Activated T-helper 17 cell treated with anti-CD3 and anti-CD28 coated beads, Interleukin-2, amount 50 U/mL, for 72 hours (primary cell): ENCODE measurements around the gene GNA12. TPM values are rescaled to one million over a fixed set of nuclear protein-coding genes. Genes with fewer than 3 reads are reported as not detected.
A peak's percentile ranks its signal among the peaks of the same experiment; 100 is the strongest.
"Not testable (repeated sequence)": the region's sequence is repeated elsewhere in the genome, so short reads cannot be mapped to it uniquely, and the experiment has no call there.

Experiments used
- ATAC-seq: fragments of 150-1000 bp; cut with Tn5 transposase; replicated peaks from 2 replicates; pipeline ENCODE4 v1.10.0; 2021; ENCODE audit warnings: mild to moderate bottlenecking, moderate library complexity
- H3K27ac Mint-ChIP-seq: one replicate; pipeline ENCODE4 v1.8.0; 2022; ENCODE audit warnings: mixed read lengths
- H3K27me3 Mint-ChIP-seq: one replicate; pipeline ENCODE4 v1.8.0; 2022; ENCODE audit warnings: mixed read lengths
- H3K36me3 Mint-ChIP-seq: one replicate; pipeline ENCODE4 v1.8.0; 2022; ENCODE audit warnings: low read depth, mild to moderate bottlenecking, mixed read lengths
- H3K4me1 Mint-ChIP-seq: one replicate; pipeline ENCODE4 v1.8.0; 2022; ENCODE audit warnings: mixed read lengths
- H3K4me3 Mint-ChIP-seq: one replicate; pipeline ENCODE4 v1.8.0; 2022; ENCODE audit warnings: mild to moderate bottlenecking, mixed read lengths
- H3K9me3 Mint-ChIP-seq: one replicate; pipeline ENCODE4 v1.8.0; 2022; ENCODE audit warnings: mixed read lengths
- total RNA-seq, 2 donors: library from RNA; stranded (reverse); gene quantifications; one replicate each; pipeline ENCODE4 v1.2.3, GENCODE V29; 2022

GNA12 gene
- total RNA-seq, 2 donors from 2014 or later, result 15.4 to 17.4 TPM

- Mint-ChIP-seq H3K36me3 (no peaks in the 10 kb centered on the region), H3K9me3 (no peaks in the 10 kb centered on the region), H3K4me1 (peaks cover 1% of the 10 kb centered on the region), H3K4me3 (no peak overlapping the region), H3K27me3 (no peaks in the 10 kb centered on the region), H3K27ac (no peak overlapping the region)
- no peak for ATAC-seq
Measured at GRCh38 chr7:2858621-2859020, 14.5 kb upstream of the GNA12 start.

DNA sequence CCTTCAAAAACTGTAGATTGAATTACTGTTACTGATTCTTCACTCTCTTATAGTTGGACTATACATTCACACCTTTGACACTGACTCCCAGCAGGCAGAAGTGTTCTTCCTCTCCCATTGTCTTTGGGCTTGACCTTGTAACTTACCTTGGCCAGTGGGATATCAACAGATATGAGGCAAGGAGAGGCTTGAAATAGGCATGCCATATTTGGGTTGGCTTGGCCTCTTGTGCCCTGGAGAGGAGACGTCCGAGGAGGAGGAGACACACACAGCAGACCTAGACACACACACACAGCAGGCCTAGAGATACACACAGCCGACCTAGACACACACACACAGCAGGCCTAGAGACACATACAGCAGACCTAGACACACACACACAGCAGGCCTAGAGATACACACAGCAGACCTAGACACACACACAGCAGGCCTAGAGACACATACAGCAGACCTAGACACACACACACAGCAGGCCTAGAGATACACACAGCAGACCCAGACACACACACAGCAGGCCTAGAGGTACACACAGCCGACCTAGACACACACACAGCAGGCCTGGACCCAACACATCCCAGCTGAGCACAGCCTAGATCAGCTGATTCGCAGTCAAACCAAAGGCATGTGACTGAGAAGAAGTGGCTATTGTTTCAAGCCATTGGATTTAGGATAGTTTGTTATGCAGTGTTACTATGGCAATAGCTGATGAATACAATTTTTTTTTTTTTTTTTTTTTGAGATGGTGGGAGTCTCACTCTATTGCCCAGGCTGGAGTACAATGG lies 12.5 kb upstream of the GNA12 start:
- H3K4me3 Mint-ChIP-seq, result no peak overlapping the region
- H3K4me1 Mint-ChIP-seq, result no peaks in the 10 kb centered on the region
- no peaks in the 10 kb centered on the region for H3K27me3 Mint-ChIP-seq
- H3K36me3 Mint-ChIP-seq, result no peaks in the 10 kb centered on the region
- no peak overlapping the region for H3K27ac Mint-ChIP-seq
- no peak for ATAC-seq
- H3K9me3 Mint-ChIP-seq, result no peaks in the 10 kb centered on the region

DNA sequence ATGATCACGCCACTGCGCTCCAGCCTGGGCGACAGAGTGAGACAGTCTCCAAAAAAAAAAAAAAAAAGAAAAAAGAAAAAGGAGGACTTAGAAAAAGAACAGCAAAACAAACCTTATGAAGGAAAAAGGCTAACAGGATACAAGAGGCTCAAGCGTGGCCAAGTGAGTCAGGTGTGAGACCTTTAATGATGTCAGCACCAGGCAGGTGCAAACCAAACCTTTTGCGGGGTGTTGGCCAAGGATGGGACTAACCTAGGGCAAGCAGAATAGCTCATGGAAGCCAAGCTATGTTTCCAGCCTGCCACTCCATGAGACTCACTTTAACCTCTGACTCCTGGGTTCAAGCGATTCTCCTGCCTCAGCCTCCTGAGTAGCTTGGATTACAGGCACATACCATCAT lies 11.3 kb upstream of the GNA12 start:
- ATAC-seq, result no peak
- H3K9me3 Mint-ChIP-seq, result no peaks in the 10 kb centered on the region
- no peak overlapping the region for H3K4me3 Mint-ChIP-seq
- peaks cover 4% of the 10 kb centered on the region for H3K4me1 Mint-ChIP-seq
- no peaks in the 10 kb centered on the region for H3K36me3 Mint-ChIP-seq
- no peak overlapping the region for H3K27ac Mint-ChIP-seq
- no peaks in the 10 kb centered on the region for H3K27me3 Mint-ChIP-seq

DNA sequence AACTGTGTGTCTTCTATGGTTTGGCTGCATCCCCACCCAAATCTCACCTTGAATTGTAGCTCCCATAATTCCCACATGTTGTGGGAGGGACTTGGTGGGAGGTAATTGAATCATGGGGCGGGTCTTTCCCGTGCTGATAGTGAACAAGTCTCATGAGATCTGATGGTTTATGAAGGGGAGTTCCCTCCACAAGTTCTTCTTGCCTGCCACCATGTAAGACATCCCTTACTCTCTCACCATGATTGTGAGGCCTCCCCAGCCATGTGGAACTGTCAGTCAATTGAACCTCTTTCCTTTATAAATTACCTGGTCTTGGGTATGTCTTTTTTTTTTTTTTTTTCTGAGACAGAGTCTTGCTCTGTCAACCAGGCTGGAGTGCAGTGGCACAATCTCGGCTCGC lies 9.4 kb upstream of the GNA12 start:
- ATAC-seq, H3K27me3 Mint-ChIP-seq, H3K4me1 Mint-ChIP-seq, H3K27ac Mint-ChIP-seq, H3K36me3 Mint-ChIP-seq, H3K9me3 Mint-ChIP-seq, H3K4me3 Mint-ChIP-seq: not testable (repeated sequence)

DNA sequence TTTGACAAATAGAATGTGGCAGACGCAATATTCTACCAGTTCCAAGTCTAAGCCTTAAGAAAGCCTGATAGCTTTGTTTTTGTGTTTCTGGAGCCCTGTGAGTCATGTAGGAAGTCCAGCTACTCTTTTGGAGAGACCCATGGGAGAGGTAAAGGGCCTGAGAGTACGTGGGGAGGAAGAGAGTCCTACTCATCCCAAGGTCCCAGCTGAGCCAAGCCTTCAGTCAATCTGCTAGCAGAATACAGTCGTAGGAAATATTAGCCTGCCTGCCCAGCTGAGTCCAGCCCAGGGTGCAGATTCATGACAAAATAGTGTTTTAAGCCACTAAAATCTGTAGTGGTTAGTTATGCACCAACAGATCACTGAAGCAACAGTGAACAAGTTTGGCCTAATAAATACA lies 9.0 kb upstream of the GNA12 start:
- H3K4me1 Mint-ChIP-seq, result peaks cover 4% of the 10 kb centered on the region
- no peak overlapping the region for H3K27ac Mint-ChIP-seq
- H3K36me3 Mint-ChIP-seq, result no peaks in the 10 kb centered on the region
- ATAC-seq, result no peak
- no peak overlapping the region for H3K4me3 Mint-ChIP-seq
- H3K27me3 Mint-ChIP-seq, result no peaks in the 10 kb centered on the region
- no peaks in the 10 kb centered on the region for H3K9me3 Mint-ChIP-seq

DNA sequence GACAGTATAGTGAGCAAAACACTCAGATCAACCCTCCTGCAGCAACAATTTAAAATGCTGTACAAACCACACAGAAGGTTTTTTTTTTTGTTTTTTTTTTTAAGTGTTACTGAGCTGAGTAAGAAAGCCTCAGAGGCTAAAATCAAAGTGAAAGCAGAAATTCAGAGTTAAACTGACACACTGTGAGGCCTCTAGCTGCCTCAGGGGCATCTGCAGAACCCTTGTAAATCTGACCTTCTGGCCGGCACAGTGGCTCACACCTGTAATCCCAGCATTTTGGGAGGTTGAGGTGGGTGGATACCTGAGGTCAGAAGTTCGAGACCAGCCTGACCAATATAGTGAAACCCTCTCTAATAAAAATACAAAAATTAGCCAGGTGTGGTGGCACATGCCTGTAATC lies 7.4 kb upstream of the GNA12 start:
- Mint-ChIP-seq H3K9me3 (no peaks in the 10 kb centered on the region), H3K27me3 (no peaks in the 10 kb centered on the region), H3K4me3 (peak overlapping the region; percentile 32), H3K27ac (peak overlapping the region; percentile 76), H3K4me1 (peaks cover 4% of the 10 kb centered on the region), H3K36me3 (no peaks in the 10 kb centered on the region)
- peak; percentile 88 for ATAC-seq

GRCh38 chr7:2849941-2850766 lies 6.0 kb upstream of the GNA12 start:
- peak; percentile 16 for ATAC-seq
- H3K27me3 Mint-ChIP-seq, result no peaks in the 10 kb centered on the region
- H3K9me3 Mint-ChIP-seq, result no peaks in the 10 kb centered on the region
- H3K36me3 Mint-ChIP-seq, result no peaks in the 10 kb centered on the region
- H3K4me1 Mint-ChIP-seq, result peaks cover 11% of the 10 kb centered on the region
- H3K27ac Mint-ChIP-seq, result no peak overlapping the region
- no peak overlapping the region for H3K4me3 Mint-ChIP-seq

GRCh38 chr7:2845034-2845592 lies 1.0 kb upstream of the GNA12 start:
- H3K36me3 Mint-ChIP-seq, result peaks cover 8% of the 10 kb centered on the region
- no peaks in the 10 kb centered on the region for H3K9me3 Mint-ChIP-seq
- peaks cover 18% of the 10 kb centered on the region for H3K4me1 Mint-ChIP-seq
- peak overlapping the region; percentile 22 for H3K27ac Mint-ChIP-seq
- ATAC-seq, result no peak
- no peaks in the 10 kb centered on the region for H3K27me3 Mint-ChIP-seq
- H3K4me3 Mint-ChIP-seq, result peak overlapping the region; percentile 78

DNA sequence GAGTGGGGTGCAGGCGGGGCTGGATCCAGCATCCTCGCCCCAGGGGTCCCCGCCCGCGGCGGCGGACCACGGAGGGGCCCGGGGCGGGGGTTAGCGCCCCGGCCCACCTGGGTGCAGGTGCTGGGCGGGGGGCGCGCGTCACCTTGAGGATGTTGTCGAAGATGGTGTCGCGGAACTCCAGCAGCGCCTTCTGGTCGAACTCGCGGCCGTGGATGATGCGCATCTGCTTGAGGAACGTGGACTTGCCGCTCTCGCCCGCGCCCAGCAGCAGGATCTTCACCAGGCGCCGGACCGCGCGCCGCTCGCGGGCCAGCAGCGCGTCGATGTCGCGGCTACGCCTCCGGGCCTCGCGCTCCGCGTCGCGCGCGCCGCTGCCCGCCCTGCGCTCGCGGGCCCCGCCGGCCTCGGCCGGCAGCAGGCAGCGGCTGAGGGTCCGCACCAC lies 376 bp downstream of the GNA12 start:
- H3K27me3 Mint-ChIP-seq, result no peaks in the 10 kb centered on the region
- peaks cover 13% of the 10 kb centered on the region for H3K36me3 Mint-ChIP-seq
- ATAC-seq, result peak; percentile 18
- H3K4me1 Mint-ChIP-seq, result peaks cover 21% of the 10 kb centered on the region
- H3K9me3 Mint-ChIP-seq, result no peaks in the 10 kb centered on the region
- peak overlapping the region; percentile 79 for H3K4me3 Mint-ChIP-seq
- H3K27ac Mint-ChIP-seq, result no peak overlapping the region

GRCh38 chr7:2843191-2843685 lies 870 bp downstream of the GNA12 start:
- Mint-ChIP-seq H3K27me3 (no peaks in the 10 kb centered on the region), H3K4me1 (peaks cover 25% of the 10 kb centered on the region), H3K36me3 (peaks cover 15% of the 10 kb centered on the region), H3K9me3 (no peaks in the 10 kb centered on the region), H3K27ac (peak overlapping the region; percentile 69), H3K4me3 (peak overlapping the region; percentile 79)
- no peak for ATAC-seq

- H3K27ac Mint-ChIP-seq, result no peak overlapping the region
- H3K36me3 Mint-ChIP-seq, result peaks cover 15% of the 10 kb centered on the region
- no peaks in the 10 kb centered on the region for H3K27me3 Mint-ChIP-seq
- peaks cover 29% of the 10 kb centered on the region for H3K4me1 Mint-ChIP-seq
- peak overlapping the region; percentile 79 for H3K4me3 Mint-ChIP-seq
- no peaks in the 10 kb centered on the region for H3K9me3 Mint-ChIP-seq
- ATAC-seq, result no peak
Measured at GRCh38 chr7:2841907-2842306, 2.2 kb downstream of the GNA12 start.

- Mint-ChIP-seq H3K9me3 (no peaks in the 10 kb centered on the region), H3K36me3 (peaks cover 20% of the 10 kb centered on the region), H3K27me3 (no peaks in the 10 kb centered on the region), H3K4me1 (peaks cover 28% of the 10 kb centered on the region), H3K27ac (no peak overlapping the region), H3K4me3 (no peak overlapping the region)
- no peak for ATAC-seq
Measured at GRCh38 chr7:2840458-2840857, 3.6 kb downstream of the GNA12 start.

DNA sequence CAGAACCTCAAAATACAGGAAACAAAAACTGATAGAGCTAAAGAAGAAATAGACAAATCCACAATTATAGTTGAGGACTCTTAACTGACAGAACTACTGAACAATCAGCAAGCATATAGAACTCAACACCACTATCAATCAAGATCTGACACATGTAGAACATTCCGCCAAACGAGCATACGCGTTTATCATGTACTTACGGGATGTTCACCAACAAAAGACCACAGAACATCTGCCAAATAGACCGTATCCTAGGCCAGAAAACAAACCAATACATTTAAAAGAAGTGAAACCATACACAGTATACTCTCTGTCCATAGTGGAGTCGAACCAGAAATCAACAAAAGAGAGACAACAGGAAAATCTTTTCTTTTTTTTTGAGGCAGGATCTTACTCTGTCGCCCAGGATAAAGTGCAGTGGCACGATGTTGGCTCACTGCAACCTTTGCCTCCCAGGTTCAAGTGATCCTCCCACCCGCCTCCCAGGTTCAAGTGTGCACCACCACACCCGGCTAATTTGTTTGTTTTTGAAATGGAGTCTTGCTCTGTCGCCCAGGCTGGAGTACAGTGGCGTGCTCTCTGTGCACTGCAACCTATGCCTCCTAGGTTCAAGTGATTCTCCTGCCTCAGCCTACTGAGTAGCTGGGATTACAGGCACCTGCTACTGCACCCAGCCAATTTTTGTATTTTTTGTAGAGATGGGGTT lies 5.1 kb downstream of the GNA12 start:
- peaks cover 28% of the 10 kb centered on the region for H3K36me3 Mint-ChIP-seq
- no peak overlapping the region for H3K27ac Mint-ChIP-seq
- no peak for ATAC-seq
- no peak overlapping the region for H3K4me3 Mint-ChIP-seq
- peaks cover 25% of the 10 kb centered on the region for H3K4me1 Mint-ChIP-seq
- no peaks in the 10 kb centered on the region for H3K9me3 Mint-ChIP-seq
- no peaks in the 10 kb centered on the region for H3K27me3 Mint-ChIP-seq

DNA sequence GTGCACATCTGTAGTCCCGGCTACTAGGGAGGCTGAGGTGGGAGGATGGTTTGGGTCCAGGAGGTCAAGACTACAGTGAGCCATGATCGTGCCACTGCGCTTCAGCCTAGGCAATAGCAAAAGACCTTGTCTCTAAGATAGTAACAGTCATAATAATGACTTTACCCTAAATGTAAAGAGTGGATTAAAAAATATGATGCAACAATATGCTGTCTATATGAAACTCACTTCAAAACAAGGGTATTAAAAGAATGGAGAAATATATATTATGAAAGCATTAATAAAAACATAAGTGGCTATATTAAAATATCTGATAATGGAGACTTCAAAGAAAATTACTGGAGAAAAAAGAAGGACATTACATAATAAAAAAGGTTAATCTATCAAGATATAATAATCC lies 5.7 kb downstream of the GNA12 start:
- no peak for ATAC-seq
- peaks cover 28% of the 10 kb centered on the region for H3K36me3 Mint-ChIP-seq
- no peaks in the 10 kb centered on the region for H3K27me3 Mint-ChIP-seq
- H3K4me1 Mint-ChIP-seq, result peaks cover 25% of the 10 kb centered on the region
- H3K27ac Mint-ChIP-seq, result no peak overlapping the region
- H3K4me3 Mint-ChIP-seq, result no peak overlapping the region
- H3K9me3 Mint-ChIP-seq, result no peaks in the 10 kb centered on the region
